Activated naive CD4-positive, alpha-beta T cell treated with anti-CD3 and anti-CD28 coated beads for 36 hours (primary cell): ENCODE data around the gene RNF34. TPM values are rescaled to one million over a fixed set of nuclear protein-coding genes. Genes with fewer than 3 reads are reported as not detected.

Source experiments
- CTCF ChIA-PET: fragments of 350-600 bp; sonication (Branson Sonifier 250); formaldehyde crosslinking; loops from one replicate; lab custom pipeline; 2021; ENCODE audit warnings: antibody characterized with exemption; lab: Charles Lee
- DNase-seq: peaks from one replicate; pipeline ENCODE4 v3.0.0-alpha.2; 2020
- H3K27ac Mint-ChIP-seq: one replicate; pipeline ENCODE4 v1.8.0; 2021; ENCODE audit warnings: mild to moderate bottlenecking, mixed read lengths
- H3K27me3 Mint-ChIP-seq: one replicate; pipeline ENCODE4 v1.8.0; 2021; ENCODE audit warnings: low read depth, mixed read lengths
- H3K36me3 Mint-ChIP-seq: one replicate; pipeline ENCODE4 v1.8.0; 2021; ENCODE audit warnings: low read depth, mixed read lengths
- H3K4me1 Mint-ChIP-seq: one replicate; pipeline ENCODE4 v1.8.0; 2021; ENCODE audit warnings: low read depth, mixed read lengths
- H3K4me3 Mint-ChIP-seq: one replicate; pipeline ENCODE4 v1.8.0; 2021; ENCODE audit warnings: mild to moderate bottlenecking, moderate library complexity, mixed read lengths
- H3K9me3 Mint-ChIP-seq: one replicate; pipeline ENCODE4 v1.8.0; 2021; ENCODE audit warnings: mixed read lengths
- intact Hi-C: fragments of 100-400 bp; cut with micrococcal nuclease; formaldehyde crosslinking; loops from one replicate; pipeline ENCODE4 v1.15.1; 2023
- total RNA-seq, 2 experiments: library from RNA; stranded (reverse); gene quantifications; one replicate each; pipeline ENCODE4 v1.2.3, GENCODE V29; 2021

The RNF34 gene
- total RNA-seq, 2 experiments from 2014 or later = 54.1 to 57.0 TPM

DNA sequence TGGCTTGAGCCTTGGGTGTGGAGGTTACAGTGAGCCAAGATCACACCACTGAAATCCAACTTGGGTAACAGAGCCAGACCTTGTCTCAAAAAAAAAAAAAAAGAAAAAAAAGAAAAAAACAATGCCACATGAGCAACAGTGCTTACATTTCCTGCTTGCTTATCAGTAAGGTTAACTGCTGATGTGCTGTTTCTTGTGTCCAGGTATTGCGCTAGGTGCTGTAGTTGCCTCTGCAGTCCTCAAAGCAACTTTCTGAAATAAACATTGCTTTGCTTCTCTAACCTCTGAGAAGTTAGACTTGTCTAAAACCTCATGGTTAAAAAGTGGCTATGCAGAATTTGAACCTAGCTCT lies 24.7 kb downstream of the RNF34 start:
- DNase-seq = no peak
- H3K36me3 Mint-ChIP-seq = peaks cover 44% of the 10 kb centered on the region
- intact Hi-C loops = no loop called here
- no peaks in the 10 kb centered on the region for H3K27me3 Mint-ChIP-seq
- H3K4me3 Mint-ChIP-seq = no peak overlapping the region
- H3K27ac Mint-ChIP-seq = no peak overlapping the region
- H3K9me3 Mint-ChIP-seq = no peaks in the 10 kb centered on the region
- H3K4me1 Mint-ChIP-seq = no peaks in the 10 kb centered on the region
- CTCF ChIA-PET = interaction anchor here (0.9 to 2.5 kb wide), 4 partner anchors 10 to 90 kb away, joined by 4 to 18 read pairs (median 10); no protein-coding TSS in a partner anchor

DNA sequence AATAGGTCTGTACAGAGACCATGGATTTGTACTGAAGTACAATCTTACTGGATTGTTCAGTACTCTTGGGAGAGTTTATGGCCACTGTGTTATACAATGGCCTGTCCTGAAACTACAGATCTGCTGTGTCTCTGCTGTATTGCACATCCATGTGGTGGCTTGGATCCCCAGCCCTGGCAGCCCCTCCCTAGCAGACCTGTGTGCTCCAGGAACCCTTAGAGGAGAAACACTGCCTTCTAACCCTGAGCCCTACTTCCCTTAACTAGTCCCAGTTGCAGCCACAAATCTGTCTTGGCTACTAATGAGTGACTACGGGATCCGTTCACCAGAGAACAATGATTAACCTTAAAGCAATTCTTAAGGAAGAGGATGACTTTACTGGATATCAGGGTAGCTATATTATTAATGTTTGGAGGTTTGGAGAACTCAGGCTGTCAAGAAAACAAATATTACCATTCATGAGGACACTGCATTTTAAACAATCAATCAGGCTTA lies 27.7 kb downstream of the RNF34 start:
- Mint-ChIP-seq H3K4me1 (no peaks in the 10 kb centered on the region), H3K27ac (peak overlapping the region; percentile 36), H3K27me3 (no peaks in the 10 kb centered on the region), H3K9me3 (no peaks in the 10 kb centered on the region), H3K4me3 (no peak overlapping the region), H3K36me3 (peaks cover 48% of the 10 kb centered on the region)
- no peak for DNase-seq
- intact Hi-C loops = no loop called here
- CTCF ChIA-PET = interaction anchor here (3.1 kb wide), 1 partner anchor 15 kb away, joined by 14 read pairs; no protein-coding TSS in a partner anchor

DNA sequence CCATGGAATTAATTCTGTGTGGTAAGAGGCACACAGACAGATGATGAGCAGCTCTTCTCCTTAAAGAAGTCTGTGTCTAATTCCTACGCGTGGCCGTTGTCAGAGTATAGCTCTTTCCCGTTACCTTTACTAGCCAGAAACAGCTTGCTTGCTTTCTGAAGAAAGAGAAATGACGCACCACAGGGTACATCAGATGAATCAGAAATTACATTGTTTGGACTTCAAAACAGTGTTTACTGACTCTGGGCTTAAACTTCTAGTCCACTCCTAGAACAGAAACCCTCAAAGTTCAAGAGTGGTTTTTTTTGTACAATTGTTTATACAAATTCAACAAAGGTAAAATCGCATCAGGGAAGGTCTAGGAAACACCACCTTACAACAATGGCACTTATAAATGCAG lies 29.0 kb downstream of the RNF34 start:
- CTCF ChIA-PET = no interaction called here

DNA sequence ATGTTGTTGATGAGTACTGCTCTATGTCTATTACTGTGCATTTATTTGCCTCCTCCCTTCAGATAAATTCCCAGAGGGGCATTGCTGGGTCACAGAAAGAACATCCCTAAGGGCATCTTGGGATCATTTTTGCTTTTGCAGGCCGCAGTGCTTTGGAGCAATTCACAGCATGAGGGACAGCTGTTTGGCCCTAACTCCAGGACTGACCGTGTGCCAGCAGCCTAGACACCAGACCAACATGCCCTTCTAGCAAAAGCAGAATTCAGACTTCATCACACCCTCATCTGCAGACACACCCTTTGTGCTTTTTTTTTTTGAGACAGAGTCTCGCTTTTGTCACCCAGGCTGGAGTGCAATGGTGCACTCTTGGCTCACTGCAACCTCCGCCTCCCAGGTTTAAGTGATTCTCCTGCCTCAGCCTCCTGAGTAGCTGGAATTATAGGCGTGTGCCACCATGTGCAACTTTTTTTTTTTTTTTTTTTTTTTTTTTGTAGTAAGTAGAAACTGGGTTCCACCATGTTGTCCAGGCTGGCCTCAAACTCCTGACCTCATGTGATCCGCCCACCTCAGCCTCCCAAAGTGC lies 31.0 kb downstream of the RNF34 start:
- H3K9me3 Mint-ChIP-seq = no peaks in the 10 kb centered on the region
- intact Hi-C loops = no loop called here
- CTCF ChIA-PET = interaction anchor here (0.6 to 1.1 kb wide), 3 partner anchors 97 to 103 kb away, joined by 3 read pairs; no protein-coding TSS in a partner anchor
- H3K4me3 Mint-ChIP-seq = no peak overlapping the region
- peaks cover 46% of the 10 kb centered on the region for H3K36me3 Mint-ChIP-seq
- H3K27ac Mint-ChIP-seq = no peak overlapping the region
- DNase-seq = no peak
- no peaks in the 10 kb centered on the region for H3K4me1 Mint-ChIP-seq
- no peaks in the 10 kb centered on the region for H3K27me3 Mint-ChIP-seq

More for the DNA sequence above, 29.0 kb downstream of the RNF34 start:
- no peak for DNase-seq
- no peaks in the 10 kb centered on the region for H3K9me3 Mint-ChIP-seq
- H3K4me1 Mint-ChIP-seq = no peaks in the 10 kb centered on the region
- no peak overlapping the region for H3K4me3 Mint-ChIP-seq
- H3K27me3 Mint-ChIP-seq = no peaks in the 10 kb centered on the region
- intact Hi-C loops = no loop called here
- peaks cover 47% of the 10 kb centered on the region for H3K36me3 Mint-ChIP-seq
- H3K27ac Mint-ChIP-seq = peak overlapping the region; percentile 14

DNA sequence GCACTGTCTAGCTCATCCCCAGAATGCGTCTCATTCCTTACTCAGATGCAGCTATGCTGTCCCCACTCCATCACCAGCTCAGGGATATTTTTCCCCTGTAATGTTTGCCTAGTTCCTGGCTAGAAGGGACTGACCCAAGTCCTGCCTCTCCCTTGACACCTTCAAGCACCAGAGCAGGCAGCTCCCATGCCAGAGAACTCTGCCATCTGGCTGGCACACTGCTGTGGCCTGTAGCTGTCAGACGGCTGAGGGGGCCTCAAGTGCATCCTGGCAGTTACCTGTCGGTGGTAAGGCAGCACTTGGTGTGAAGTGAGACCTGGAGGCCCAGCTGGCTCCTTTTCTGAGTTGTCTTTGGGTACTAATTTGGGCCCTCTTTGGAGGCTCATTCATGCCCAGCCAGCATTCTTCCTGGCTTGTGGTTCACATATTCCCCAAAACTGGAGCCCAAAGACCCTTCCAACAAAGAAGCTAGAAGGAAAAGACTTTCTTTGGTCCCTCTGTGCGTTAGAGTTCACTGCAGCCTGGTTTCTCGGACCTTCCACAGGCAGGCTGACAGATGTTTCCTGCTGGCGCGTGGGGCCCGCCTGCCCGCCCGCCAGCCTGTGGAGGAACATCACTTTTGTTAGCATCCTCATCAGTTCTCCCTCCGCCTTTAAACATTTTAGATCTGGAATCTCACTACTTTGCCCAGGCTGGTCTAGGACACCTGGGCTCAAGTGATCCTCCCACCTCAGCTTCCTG lies 33.0 kb downstream of the RNF34 start:
- H3K36me3 Mint-ChIP-seq = peaks cover 48% of the 10 kb centered on the region

DNA sequence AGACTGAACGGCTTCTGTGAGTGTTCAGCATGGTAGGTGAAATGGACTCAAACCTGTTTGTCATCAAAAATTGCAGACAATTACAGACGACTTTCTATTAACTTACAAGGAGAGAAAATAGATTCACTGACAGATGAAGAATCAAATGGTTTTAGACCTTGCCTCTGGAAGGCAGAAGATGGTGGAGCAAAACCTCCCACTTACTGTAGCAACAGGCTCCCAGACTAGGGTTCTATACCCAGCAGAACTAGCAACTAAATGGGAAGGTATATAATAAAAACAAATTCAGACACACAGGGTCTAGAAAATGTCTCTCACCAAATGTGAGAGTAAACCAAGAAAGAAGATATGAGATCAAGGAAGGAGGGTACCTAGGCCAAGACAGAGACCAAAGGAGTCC lies 36.8 kb downstream of the RNF34 start:
- Mint-ChIP-seq H3K36me3 (peaks cover 40% of the 10 kb centered on the region), H3K27ac (no peak overlapping the region), H3K9me3 (peaks cover 3% of the 10 kb centered on the region), H3K4me3 (no peak overlapping the region), H3K4me1 (no peaks in the 10 kb centered on the region), H3K27me3 (no peaks in the 10 kb centered on the region)
- intact Hi-C loops = no loop called here
- CTCF ChIA-PET = interaction anchor here (2.0 kb wide), 1 partner anchor 102 kb away, joined by 13 read pairs; no protein-coding TSS in a partner anchor
- DNase-seq = no peak

More for the DNA sequence above, 33.0 kb downstream of the RNF34 start:
- Mint-ChIP-seq H3K27me3 (no peaks in the 10 kb centered on the region), H3K4me3 (no peak overlapping the region), H3K9me3 (peaks cover 3% of the 10 kb centered on the region), H3K4me1 (no peaks in the 10 kb centered on the region), H3K27ac (peak overlapping the region; percentile 50)
- DNase-seq = no peak
- CTCF ChIA-PET = interaction anchor here (0.5 to 2.6 kb wide), 4 partner anchors 10 to 138 kb away, joined by 3 to 20 read pairs (median 3); no protein-coding TSS in a partner anchor
- intact Hi-C loops = no loop called here

DNA sequence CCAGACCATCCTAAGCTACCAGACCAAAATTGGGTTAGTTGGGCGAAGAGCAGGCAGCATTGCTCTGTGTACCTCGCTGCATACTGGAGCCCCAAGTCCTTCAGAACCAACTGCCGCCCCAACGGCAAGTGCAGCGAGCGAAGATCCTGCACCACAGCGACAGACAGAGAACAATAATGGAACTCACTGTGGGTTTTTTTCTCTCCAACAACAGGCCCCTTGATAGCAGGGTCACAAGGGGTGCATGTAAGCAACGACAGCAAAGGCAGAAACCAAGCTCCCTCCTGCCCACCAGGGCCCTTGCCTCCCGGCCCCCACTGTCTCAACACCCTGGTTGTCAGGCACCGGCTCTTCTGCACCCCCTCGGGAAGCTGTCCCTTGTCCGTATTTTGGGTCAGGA lies 39.0 kb downstream of the RNF34 start:
- Mint-ChIP-seq H3K9me3 (peaks cover 3% of the 10 kb centered on the region), H3K27me3 (no peaks in the 10 kb centered on the region), H3K4me3 (no peak overlapping the region), H3K36me3 (peaks cover 38% of the 10 kb centered on the region), H3K4me1 (peaks cover 3% of the 10 kb centered on the region), H3K27ac (no peak overlapping the region)
- DNase-seq = no peak
- CTCF ChIA-PET = interaction anchor here (2.0 kb wide), 1 partner anchor 104 kb away, joined by 13 read pairs; no protein-coding TSS in a partner anchor
- intact Hi-C loops = no loop called here

DNA sequence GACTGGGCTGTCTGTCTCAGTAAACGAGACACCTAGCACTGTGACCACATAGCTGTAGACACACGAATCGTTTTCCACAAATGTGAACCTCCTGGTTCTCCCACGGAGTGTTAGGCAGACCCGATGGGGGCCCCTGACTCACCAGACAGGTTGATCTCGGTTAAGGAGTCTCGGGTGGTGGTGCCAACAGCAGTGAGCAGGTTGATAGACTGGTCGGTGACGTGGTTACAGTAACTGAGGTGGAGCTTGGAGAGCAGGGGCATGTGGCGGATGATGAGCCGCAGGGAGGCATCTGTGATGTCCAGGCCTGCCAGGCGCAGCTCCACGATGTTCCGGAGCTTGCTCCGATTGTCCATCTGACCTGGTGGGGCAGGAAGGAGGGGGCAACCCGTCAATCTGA lies 39.8 kb downstream of the RNF34 start:
- CTCF ChIA-PET = interaction anchor here (0.7 to 7.6 kb wide), 3 partner anchors 16 to 159 kb away, joined by 3 to 99 read pairs (median 65); no protein-coding TSS in a partner anchor
- peaks cover 35% of the 10 kb centered on the region for H3K36me3 Mint-ChIP-seq
- intact Hi-C loops = loop anchor here (5.0 kb wide), 1 partner anchor 377 kb away; no protein-coding TSS in a partner anchor
- H3K4me3 Mint-ChIP-seq = no peak overlapping the region
- DNase-seq = no peak
- no peak overlapping the region for H3K27ac Mint-ChIP-seq
- no peaks in the 10 kb centered on the region for H3K27me3 Mint-ChIP-seq
- H3K4me1 Mint-ChIP-seq = peaks cover 3% of the 10 kb centered on the region
- peaks cover 3% of the 10 kb centered on the region for H3K9me3 Mint-ChIP-seq

DNA sequence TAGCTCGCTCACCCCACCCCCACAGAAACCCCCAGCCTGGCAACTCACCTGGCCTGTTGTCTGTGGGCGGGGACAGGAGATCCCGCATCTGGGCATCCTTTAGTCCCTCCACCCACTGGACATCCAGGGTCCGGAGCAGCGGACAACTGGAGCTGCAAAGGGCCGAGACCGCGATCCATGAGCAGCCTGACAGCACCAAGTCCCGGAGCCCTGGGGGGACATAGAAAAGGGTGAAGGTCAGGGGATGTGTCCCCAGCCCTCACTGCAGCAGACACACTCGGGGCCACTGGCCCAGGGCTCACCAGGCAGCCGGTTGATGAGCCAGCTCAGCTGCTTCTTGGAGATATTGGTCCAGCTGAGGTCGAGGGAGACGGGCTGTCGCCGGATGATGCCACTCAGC lies 40.9 kb downstream of the RNF34 start:
- H3K4me3 Mint-ChIP-seq = no peak overlapping the region
- no peak for DNase-seq
- peaks cover 3% of the 10 kb centered on the region for H3K9me3 Mint-ChIP-seq
- no peak overlapping the region for H3K27ac Mint-ChIP-seq
- peaks cover 34% of the 10 kb centered on the region for H3K36me3 Mint-ChIP-seq
- CTCF ChIA-PET = interaction anchor here (0.6 to 7.6 kb wide), 7 partner anchors 8 to 918 kb away, joined by 3 to 99 read pairs (median 9); no protein-coding TSS in a partner anchor
- H3K27me3 Mint-ChIP-seq = no peaks in the 10 kb centered on the region
- peaks cover 3% of the 10 kb centered on the region for H3K4me1 Mint-ChIP-seq
- intact Hi-C loops = loop anchor here (5.0 kb wide), 1 partner anchor 378 kb away; no protein-coding TSS in a partner anchor

DNA sequence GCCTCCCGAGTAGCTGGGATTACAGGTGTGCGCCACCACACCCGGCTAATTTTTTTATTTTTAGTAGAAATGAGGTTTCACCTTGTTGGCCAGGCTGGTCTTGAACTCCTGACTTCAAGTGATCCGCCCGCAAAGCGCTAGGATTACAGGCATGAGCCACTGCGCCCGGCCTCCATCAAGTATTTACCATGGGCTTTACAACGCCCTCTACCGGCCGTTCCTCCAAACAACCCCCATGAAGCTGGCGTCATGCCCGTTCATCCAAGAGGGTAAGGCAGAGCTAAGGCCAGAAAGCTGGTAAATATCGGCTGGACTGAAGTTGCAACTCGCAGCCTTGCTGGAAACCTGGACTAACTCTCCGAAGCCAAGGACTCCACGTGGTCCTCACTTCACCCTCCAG lies 41.6 kb downstream of the RNF34 start:
- Mint-ChIP-seq H3K4me3 (no peak overlapping the region), H3K36me3 (peaks cover 28% of the 10 kb centered on the region), H3K27ac (no peak overlapping the region), H3K9me3 (peaks cover 2% of the 10 kb centered on the region), H3K4me1 (peaks cover 3% of the 10 kb centered on the region), H3K27me3 (no peaks in the 10 kb centered on the region)
- intact Hi-C loops = loop anchor here (5.0 kb wide), 1 partner anchor 379 kb away; no protein-coding TSS in a partner anchor
- CTCF ChIA-PET = interaction anchor here (0.6 to 7.6 kb wide), 10 partner anchors 8 to 107 kb away, joined by 3 to 99 read pairs (median 8); no protein-coding TSS in a partner anchor
- no peak for DNase-seq

DNA sequence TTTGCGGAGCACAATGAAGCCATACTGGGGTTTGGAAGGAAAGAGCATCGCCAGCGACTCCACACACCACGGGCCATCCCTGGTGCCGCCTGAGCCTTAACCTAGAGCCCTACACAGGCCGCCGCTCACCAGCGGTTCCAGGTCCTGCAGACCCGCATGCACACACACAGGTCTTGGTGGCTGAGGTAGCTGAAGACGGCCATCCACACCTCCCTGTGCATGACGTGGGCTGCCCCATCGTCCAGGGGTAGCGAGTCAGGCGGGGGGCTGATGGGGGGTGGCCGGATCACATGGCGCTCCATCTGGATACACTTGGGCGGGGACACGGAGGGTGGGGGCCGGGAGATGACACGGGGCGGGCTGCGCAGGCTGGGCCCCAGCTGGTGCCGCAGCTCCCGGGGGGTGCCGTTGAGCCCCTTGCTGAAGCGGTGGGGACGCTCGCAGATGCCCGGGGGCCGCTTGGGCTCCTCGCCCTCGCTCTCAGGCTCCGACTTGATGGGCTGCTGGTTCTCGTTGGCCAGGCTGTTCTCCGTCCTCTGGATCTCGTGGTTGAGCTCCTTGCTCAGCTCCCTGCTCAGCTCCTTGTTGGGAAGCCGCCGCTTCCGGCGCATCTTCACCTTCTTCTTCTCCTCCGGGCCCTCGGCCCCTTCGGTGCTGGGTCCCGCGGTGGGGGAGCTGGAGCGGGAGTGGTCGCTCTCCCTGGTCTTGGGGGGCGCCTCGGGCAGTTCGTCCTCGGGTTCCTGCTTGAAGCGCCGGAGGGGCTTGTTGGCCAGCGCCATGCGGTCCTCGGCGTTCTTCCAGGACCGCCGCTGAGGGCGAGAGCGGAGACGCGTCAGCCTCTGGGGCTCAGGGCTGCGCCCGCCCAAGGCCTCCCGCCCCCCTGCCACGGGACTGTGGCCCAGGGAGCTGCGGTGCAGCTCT lies 42.4 kb downstream of the RNF34 start:
- Mint-ChIP-seq H3K4me1 (peaks cover 3% of the 10 kb centered on the region), H3K27ac (no peak overlapping the region), H3K27me3 (no peaks in the 10 kb centered on the region), H3K36me3 (peaks cover 22% of the 10 kb centered on the region), H3K9me3 (no peaks in the 10 kb centered on the region), H3K4me3 (no peak overlapping the region)
- CTCF ChIA-PET = interaction anchor here (0.6 to 7.6 kb wide), 36 partner anchors 9 to 1024 kb away, joined by 3 to 99 read pairs (median 5); partner anchors contain the start of gene RNF34
- intact Hi-C loops = loop anchor here (5.0 kb wide), 1 partner anchor 380 kb away; no protein-coding TSS in a partner anchor
- DNase-seq = no peak
